GM18909 (cell line): ENCODE results near the gene GRID2IP.
A peak's percentile ranks its signal among the peaks of the same experiment; 100 is the strongest.
"Not testable (repeated sequence)": the region's sequence is repeated elsewhere in the genome, so short reads cannot be mapped to it uniquely, and the experiment has no call there.

Source experiments
- ATAC-seq: cut with Tn5 transposase; IDR thresholded peaks from one replicate; pipeline ENCODE4 v1.9.1; 2021; ENCODE audit warnings: mild to moderate bottlenecking; ENCODE audit not compliant: unreplicated experiment, poor library complexity

Gene GRID2IP

GRCh38 chr7:6495597-6496262 is 55.5 kb downstream of the GRID2IP start:
- no peak for ATAC-seq

GRCh38 chr7:6494365-6494764 is 56.9 kb downstream of the GRID2IP start:
- ATAC-seq: no peak

GRCh38 chr7:6491194-6491593 is 60.1 kb downstream of the GRID2IP start:
- ATAC-seq: no peak

GRCh38 chr7:6489612-6490011 is 61.6 kb downstream of the GRID2IP start:
- ATAC-seq: no peak

GRCh38 chr7:6487184-6487545 is 64.1 kb downstream of the GRID2IP start:
- ATAC-seq: no peak

- no peak for ATAC-seq
Observed at GRCh38 chr7:6486438-6487183, 64.7 kb downstream of the GRID2IP start.

- ATAC-seq: peak; percentile 2
Observed at GRCh38 chr7:6482743-6483119, 68.5 kb downstream of the GRID2IP start.

- no peak for ATAC-seq
Observed at GRCh38 chr7:6482307-6482706, 69.0 kb downstream of the GRID2IP start.

GRCh38 chr7:6481445-6481844 is 69.8 kb downstream of the GRID2IP start:
- ATAC-seq: no peak

- no peak for ATAC-seq
Observed at GRCh38 chr7:6480323-6480660, 71.0 kb downstream of the GRID2IP start.

- ATAC-seq: no peak
Observed at GRCh38 chr7:6479067-6479466, 72.2 kb downstream of the GRID2IP start.

GRCh38 chr7:6478186-6478585 is 73.1 kb downstream of the GRID2IP start:
- ATAC-seq: no peak

- no peak for ATAC-seq
Observed at GRCh38 chr7:6477318-6477660, 74.0 kb downstream of the GRID2IP start.

- no peak for ATAC-seq
Observed at GRCh38 chr7:6476596-6477317, 74.5 kb downstream of the GRID2IP start.

- no peak for ATAC-seq
Observed at GRCh38 chr7:6475433-6476186, 75.7 kb downstream of the GRID2IP start.

- no peak for ATAC-seq
Observed at GRCh38 chr7:6465862-6466261, 85.4 kb downstream of the GRID2IP start.

GRCh38 chr7:6463609-6464008 is 87.7 kb downstream of the GRID2IP start:
- not testable (repeated sequence) for ATAC-seq

GRCh38 chr7:6461946-6462550 is 89.2 kb downstream of the GRID2IP start:
- ATAC-seq: no peak

- no peak for ATAC-seq
Observed at GRCh38 chr7:6460990-6461584, 90.2 kb downstream of the GRID2IP start.

GRCh38 chr7:6460303-6460702 is 91.0 kb downstream of the GRID2IP start:
- ATAC-seq: no peak
